Measurements from ENCODE around the gene DNASE1.

The DNASE1 gene

GRCh38 chr16:3701531-3701930 is 47.0 kb downstream of the DNASE1 start:
- DNase-seq = no peak

DNA sequence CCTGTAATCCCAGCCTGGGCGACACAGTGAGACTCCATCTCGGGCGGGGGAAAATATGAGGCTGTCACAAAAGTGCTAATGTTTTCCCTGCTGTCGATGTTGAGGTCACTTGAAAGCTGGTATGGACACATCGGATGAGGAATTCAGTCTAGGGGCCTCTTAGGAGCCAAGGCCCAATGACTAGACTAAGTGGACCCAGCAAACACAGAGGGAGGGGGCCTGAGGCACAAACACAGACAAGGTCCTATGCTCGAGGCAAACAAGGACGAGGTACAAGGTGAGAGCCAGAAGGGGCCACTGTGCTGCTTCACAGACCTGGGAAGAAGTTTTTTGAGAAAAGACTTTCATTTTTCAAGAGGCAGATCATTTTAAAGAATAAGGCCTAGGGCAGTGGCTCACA is 47.6 kb downstream of the DNASE1 start:
- DNase-seq = no peak

DNA sequence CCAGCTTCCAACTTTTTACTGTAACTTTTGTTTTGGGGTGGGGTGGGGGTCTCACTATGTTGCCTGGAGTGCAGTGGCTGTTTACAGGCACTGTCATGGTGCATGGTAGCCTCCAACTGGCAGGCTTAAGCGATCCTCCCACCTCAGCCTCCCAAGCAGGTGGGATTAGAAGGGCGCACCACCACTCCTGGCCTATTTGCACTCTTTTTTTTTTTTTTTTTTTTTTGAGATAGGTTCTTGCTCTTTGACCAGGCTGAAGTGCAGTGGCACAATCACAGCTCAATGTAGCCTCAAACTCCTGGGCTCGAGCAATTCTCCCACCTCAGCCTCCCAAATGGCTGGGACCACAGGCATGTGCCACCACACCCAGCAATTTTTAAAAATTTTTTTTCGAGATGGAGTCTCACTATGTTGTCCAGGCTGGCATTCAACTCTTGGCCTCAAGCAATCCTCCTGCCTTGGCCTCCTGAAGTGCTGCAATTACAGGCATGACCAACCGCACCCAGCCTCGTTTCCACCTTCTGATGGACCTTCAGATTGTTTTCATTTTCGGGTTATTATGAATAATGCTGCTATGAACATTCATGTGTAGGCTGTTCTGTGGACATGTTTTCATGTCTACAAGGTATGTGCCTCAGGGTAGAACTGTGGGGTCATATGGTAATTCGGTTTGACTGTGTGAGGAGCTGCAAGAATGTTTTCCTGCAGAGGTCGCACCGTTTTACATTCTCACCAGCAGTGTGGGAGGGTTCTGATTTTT is 51.9 kb downstream of the DNASE1 start:
- DNase-seq = no peak

Data from inflammatory macrophage treated with lipopolysaccharide for 4 hours (primary cell).